Natural killer cell (primary cell): ENCODE measurements around the gene TBC1D22A. TPM values are rescaled to one million over a fixed set of nuclear protein-coding genes. Genes with fewer than 3 reads are reported as not detected.
A peak's percentile ranks its signal among the peaks of the same experiment; 100 is the strongest.

Experiments used
- ATAC-seq, 3 donors: fragments of 150-1000 bp in 2 of 3; fragments of 200-7000 bp in 1 of 3; cut with Tn5 transposase; 1 replicate in 1 of 3; 2 replicates in 2 of 3; pipeline ENCODE4 v1.10.0; 2021; ENCODE audit warnings: mild to moderate bottlenecking in 2 of 3, moderate library complexity in 2 of 3
- DNase-seq, 2 donors: peaks; one replicate each; pipeline versions ENCODE4 v3.0.0 to v3.0.0-alpha.2; 2013 to 2021; ENCODE audit warnings: mixed read lengths in 1 of 2
- H3K27ac ChIP-seq: one replicate; pipeline ENCODE4 v1.5.1; 2013; ENCODE audit warnings: mild to moderate bottlenecking, low read length
- H3K27me3 ChIP-seq: one replicate; pipeline ENCODE4 v1.6.1; 2013; ENCODE audit warnings: low read length; ENCODE audit not compliant: control insufficient read depth, insufficient read depth
- H3K36me3 ChIP-seq: one replicate; pipeline ENCODE4 v1.6.1; 2013; ENCODE audit warnings: low read length; ENCODE audit not compliant: control insufficient read depth, insufficient read depth
- H3K4me1 ChIP-seq: one replicate; pipeline ENCODE4 v1.6.1; 2013; ENCODE audit warnings: low read length; ENCODE audit not compliant: control insufficient read depth, insufficient read depth
- H3K4me3 ChIP-seq: one replicate; pipeline ENCODE4 v1.5.1; 2013; ENCODE audit warnings: low read length
- H3K9me3 ChIP-seq: one replicate; pipeline ENCODE4 v1.6.1; 2013; ENCODE audit warnings: low read length; ENCODE audit not compliant: control insufficient read depth, insufficient read depth
- H3K27ac Mint-ChIP-seq, 2 donors: one replicate each; pipeline ENCODE4 v1.8.0; 2022; ENCODE audit warnings: mild to moderate bottlenecking in 2 of 2, mixed read lengths in 2 of 2, moderate library complexity in 1 of 2
- H3K27me3 Mint-ChIP-seq, 2 donors: one replicate each; pipeline ENCODE4 v1.8.0; 2022; ENCODE audit warnings: low read depth in 2 of 2, mixed read lengths in 2 of 2
- H3K36me3 Mint-ChIP-seq: one replicate; pipeline ENCODE4 v1.8.0; 2022; ENCODE audit warnings: mixed read lengths
- H3K4me1 Mint-ChIP-seq, 2 donors: one replicate each; pipeline ENCODE4 v1.8.0; 2022; ENCODE audit warnings: mixed read lengths in 2 of 2
- H3K4me3 Mint-ChIP-seq: one replicate; pipeline ENCODE4 v1.8.0; 2022; ENCODE audit warnings: mild to moderate bottlenecking, moderate library complexity, mixed read lengths
- H3K9me3 Mint-ChIP-seq, 2 donors: one replicate each; pipeline ENCODE4 v1.8.0; 2022; ENCODE audit warnings: mixed read lengths in 2 of 2
- WGBS: methylation state at CpG from one replicate; pipeline ENCODE4 v1.1.7; 2013; ENCODE audit warnings: missing lambda C conversion rate; ENCODE audit not compliant: insufficient coverage; 5-methylcytosine and 5-hydroxymethylcytosine counted together
- intact Hi-C: fragments of 100-400 bp; cut with micrococcal nuclease; formaldehyde crosslinking; loops from one replicate; pipeline ENCODE4 v1.14.2; 2022
- total RNA-seq, 4 donors: library from RNA; stranded (reverse); fragments of 120-200 nt in 1 of 4; gene quantifications; one replicate each; pipeline versions ENCODE4 v1.2.3 to v1.2.4, GENCODE V29; 2013 to 2022
- TF ChIP-seq, protein P1 (sequence below): fragments of 200-600 bp; IDR thresholded peaks from one replicate; pipeline ENCODE4 v1.8.0; 2022; ENCODE audit warnings: antibody characterized with exemption

TBC1D22A gene
- total RNA-seq, 3 donors from 2014 or later (not counting 1 experiment from before 2014, with no cell fraction given), result 47.4 to 53.7 (median 53.2) TPM

DNA sequence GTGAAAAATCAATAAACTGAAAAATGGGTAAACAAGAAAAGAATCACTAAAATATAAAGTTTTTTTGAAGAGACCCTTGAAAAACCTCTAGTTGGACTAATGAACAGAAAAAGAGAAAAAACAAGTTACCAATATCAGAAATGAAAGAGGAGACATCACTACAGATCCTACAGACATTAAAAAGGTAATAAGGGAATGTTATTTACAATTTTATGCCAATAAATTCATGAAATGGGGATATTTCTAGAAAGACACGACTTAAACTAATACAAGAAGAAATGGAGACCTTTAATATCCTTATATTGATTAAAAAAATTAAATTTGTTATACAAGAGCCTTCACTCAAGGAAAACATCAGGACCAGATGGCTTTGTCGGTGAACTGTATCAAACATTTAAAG, 109.4 kb downstream of the TBC1D22A start:
- no peak for DNase-seq
- H3K4me3 ChIP-seq, result no peak overlapping the region
- Mint-ChIP-seq H3K27me3 (no peaks in the 10 kb centered on the region), H3K27ac (peak overlapping the region in 1 of 2 donors; percentile 51), H3K36me3 (peaks cover 13% of the 10 kb centered on the region), H3K4me1 (peaks cover 40% of the 10 kb centered on the region in 2 donors), H3K4me3 (no peak overlapping the region), H3K9me3 (peaks cover 0 to 2% of the 10 kb centered on the region in 2 donors)
- H3K9me3 ChIP-seq, result no peaks in the 10 kb centered on the region
- no peak overlapping the region for H3K27ac ChIP-seq
- no peak for ATAC-seq
- no CpG with 5 or more reads among the region's 2 CpGs for WGBS
- TF ChIP-seq, protein P1, sequence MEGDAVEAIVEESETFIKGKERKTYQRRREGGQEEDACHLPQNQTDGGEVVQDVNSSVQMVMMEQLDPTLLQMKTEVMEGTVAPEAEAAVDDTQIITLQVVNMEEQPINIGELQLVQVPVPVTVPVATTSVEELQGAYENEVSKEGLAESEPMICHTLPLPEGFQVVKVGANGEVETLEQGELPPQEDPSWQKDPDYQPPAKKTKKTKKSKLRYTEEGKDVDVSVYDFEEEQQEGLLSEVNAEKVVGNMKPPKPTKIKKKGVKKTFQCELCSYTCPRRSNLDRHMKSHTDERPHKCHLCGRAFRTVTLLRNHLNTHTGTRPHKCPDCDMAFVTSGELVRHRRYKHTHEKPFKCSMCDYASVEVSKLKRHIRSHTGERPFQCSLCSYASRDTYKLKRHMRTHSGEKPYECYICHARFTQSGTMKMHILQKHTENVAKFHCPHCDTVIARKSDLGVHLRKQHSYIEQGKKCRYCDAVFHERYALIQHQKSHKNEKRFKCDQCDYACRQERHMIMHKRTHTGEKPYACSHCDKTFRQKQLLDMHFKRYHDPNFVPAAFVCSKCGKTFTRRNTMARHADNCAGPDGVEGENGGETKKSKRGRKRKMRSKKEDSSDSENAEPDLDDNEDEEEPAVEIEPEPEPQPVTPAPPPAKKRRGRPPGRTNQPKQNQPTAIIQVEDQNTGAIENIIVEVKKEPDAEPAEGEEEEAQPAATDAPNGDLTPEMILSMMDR, result no peak
- no peaks in the 10 kb centered on the region for H3K27me3 ChIP-seq
- no peaks in the 10 kb centered on the region for H3K4me1 ChIP-seq
- H3K36me3 ChIP-seq, result peaks cover 5% of the 10 kb centered on the region
- intact Hi-C loops, result no loop called here

DNA sequence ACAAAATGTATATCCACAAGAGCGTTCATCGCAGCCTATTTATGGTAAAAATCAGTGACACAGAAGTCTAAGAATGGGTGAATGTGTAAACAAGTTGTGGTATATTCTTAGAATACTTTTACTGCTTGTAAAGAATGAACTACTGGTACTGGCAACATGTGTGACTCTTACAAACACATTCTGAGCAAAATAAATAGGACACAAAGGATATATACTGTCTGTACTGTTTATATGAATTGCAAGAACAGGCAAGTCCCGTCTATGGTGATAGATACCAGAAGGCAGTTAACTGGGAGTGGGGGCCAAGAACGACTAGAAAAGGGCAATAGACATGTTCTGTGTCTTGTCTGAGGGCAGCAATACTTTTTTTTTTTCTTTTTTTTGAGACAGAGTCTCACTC, 112.6 kb downstream of the TBC1D22A start:
- no peaks in the 10 kb centered on the region for H3K27me3 ChIP-seq
- TF ChIP-seq, protein P1, result no peak
- H3K9me3 ChIP-seq, result no peaks in the 10 kb centered on the region
- Mint-ChIP-seq H3K4me3 (no peak overlapping the region), H3K27me3 (no peaks in the 10 kb centered on the region), H3K36me3 (peaks cover 13% of the 10 kb centered on the region), H3K4me1 (peaks cover 51 to 53% of the 10 kb centered on the region in 2 donors), H3K9me3 (peaks cover 0 to 2% of the 10 kb centered on the region in 2 donors), H3K27ac (no peak overlapping the region)
- no peaks in the 10 kb centered on the region for H3K36me3 ChIP-seq
- peaks cover 9% of the 10 kb centered on the region for H3K4me1 ChIP-seq
- no peak for ATAC-seq
- intact Hi-C loops, result no loop called here
- 87% methylated on average over 2 of the region's 4 CpGs for WGBS
- no peak overlapping the region for H3K27ac ChIP-seq
- no peak for DNase-seq
- H3K4me3 ChIP-seq, result no peak overlapping the region

- Mint-ChIP-seq H3K27ac (no peak overlapping the region), H3K4me1 (peaks cover 63 to 65% of the 10 kb centered on the region in 2 donors)
- 84% methylated on average over 7 of the region's 7 CpGs for WGBS
Observed at GRCh38 chr22:46876357-46876934, 114.0 kb downstream of the TBC1D22A start.

More at GRCh38 chr22:46876357-46876934, 114.0 kb downstream of the TBC1D22A start:
- no peaks in the 10 kb centered on the region for H3K27me3 Mint-ChIP-seq
- H3K27ac ChIP-seq, result no peak overlapping the region
- peaks cover 4% of the 10 kb centered on the region for H3K36me3 Mint-ChIP-seq
- H3K4me3 Mint-ChIP-seq, result no peak overlapping the region
- no peak for ATAC-seq
- no peaks in the 10 kb centered on the region for H3K27me3 ChIP-seq
- intact Hi-C loops, result no loop called here
- H3K4me1 ChIP-seq, result peaks cover 9% of the 10 kb centered on the region
- H3K9me3 Mint-ChIP-seq, result peaks cover 0 to 2% of the 10 kb centered on the region in 2 donors
- DNase-seq, result no peak
- TF ChIP-seq, protein P1, result no peak
- H3K36me3 ChIP-seq, result no peaks in the 10 kb centered on the region
- no peaks in the 10 kb centered on the region for H3K9me3 ChIP-seq
- no peak overlapping the region for H3K4me3 ChIP-seq
